Stimulated activated CD8-positive, alpha-beta memory T cell treated with anti-CD3 and anti-CD28 coated beads, Interleukin-12 subunit alpha, Interleukin-12 subunit beta, amount 100 ng/mL, for 24 hours (primary cell): ENCODE data around the gene GJA4.

Experiments
- DNase-seq: peaks from one replicate; pipeline ENCODE4 v3.0.0-alpha.2; 2020; ENCODE audit errors: extremely low read depth

Gene GJA4

GRCh38 chr1:34792868-34793727 lies at the start of gene GJA4:
TSS of gene GJA4 (plus strand) at chr1:34792999. CDS start at chr1:34794214, 1,215 bp downstream.
- no peak for DNase-seq

- no peak for DNase-seq
These were observed 49.0 kb upstream of the GJA4 start for GRCh38 chr1:34743775-34744174.

GRCh38 chr1:34744851-34745250 lies 47.9 kb upstream of the GJA4 start:
- no peak for DNase-seq

GRCh38 chr1:34745666-34746065 lies 47.1 kb upstream of the GJA4 start:
- DNase-seq, result no peak

GRCh38 chr1:34746101-34746500 lies 46.7 kb upstream of the GJA4 start:
- no peak for DNase-seq

GRCh38 chr1:34746785-34747637 lies 45.8 kb upstream of the GJA4 start:
- no peak for DNase-seq

- no peak for DNase-seq
These were observed 45.2 kb upstream of the GJA4 start for GRCh38 chr1:34747638-34747941.

GRCh38 chr1:34749992-34750391 lies 42.8 kb upstream of the GJA4 start:
- no peak for DNase-seq

GRCh38 chr1:34750610-34751009 lies 42.2 kb upstream of the GJA4 start:
- no peak for DNase-seq

GRCh38 chr1:34753163-34753562 lies 39.6 kb upstream of the GJA4 start:
- no peak for DNase-seq

- DNase-seq, result no peak
These were observed 37.7 kb upstream of the GJA4 start, which contains the start of gene GJB5 for GRCh38 chr1:34754964-34755637. TSS of gene GJB5 (plus strand) at chr1:34755047. CDS start at chr1:34757331, 2,284 bp downstream.

GRCh38 chr1:34755961-34756360 lies 36.8 kb upstream of the GJA4 start:
- DNase-seq, result no peak

- no peak for DNase-seq
These were observed 35.4 kb upstream of the GJA4 start for GRCh38 chr1:34757386-34757785.

GRCh38 chr1:34758751-34759150 lies 34.0 kb upstream of the GJA4 start:
- no peak for DNase-seq

GRCh38 chr1:34759503-34760357 lies 33.1 kb upstream of the GJA4 start, which contains the start of gene GJB4:
TSS of gene GJB4 (plus strand) at chr1:34759740. CDS start at chr1:34761255, 1,515 bp downstream.
- no peak for DNase-seq

- DNase-seq, result no peak
These were observed 31.5 kb upstream of the GJA4 start for GRCh38 chr1:34761176-34761761.

- DNase-seq, result no peak
These were observed 31.0 kb upstream of the GJA4 start for GRCh38 chr1:34761776-34762307.

- no peak for DNase-seq
These were observed 30.2 kb upstream of the GJA4 start for GRCh38 chr1:34762474-34763141.

- DNase-seq, result no peak
These were observed 29.5 kb upstream of the GJA4 start for GRCh38 chr1:34763142-34763781.

GRCh38 chr1:34768856-34769255 lies 23.9 kb upstream of the GJA4 start:
- no peak for DNase-seq
